Measurements from ENCODE around the gene KIAA0825.

GRCh38 chr5:94362857-94363256 lies 255.5 kb downstream of the KIAA0825 start:
- TF ChIP-seq, protein P1, sequence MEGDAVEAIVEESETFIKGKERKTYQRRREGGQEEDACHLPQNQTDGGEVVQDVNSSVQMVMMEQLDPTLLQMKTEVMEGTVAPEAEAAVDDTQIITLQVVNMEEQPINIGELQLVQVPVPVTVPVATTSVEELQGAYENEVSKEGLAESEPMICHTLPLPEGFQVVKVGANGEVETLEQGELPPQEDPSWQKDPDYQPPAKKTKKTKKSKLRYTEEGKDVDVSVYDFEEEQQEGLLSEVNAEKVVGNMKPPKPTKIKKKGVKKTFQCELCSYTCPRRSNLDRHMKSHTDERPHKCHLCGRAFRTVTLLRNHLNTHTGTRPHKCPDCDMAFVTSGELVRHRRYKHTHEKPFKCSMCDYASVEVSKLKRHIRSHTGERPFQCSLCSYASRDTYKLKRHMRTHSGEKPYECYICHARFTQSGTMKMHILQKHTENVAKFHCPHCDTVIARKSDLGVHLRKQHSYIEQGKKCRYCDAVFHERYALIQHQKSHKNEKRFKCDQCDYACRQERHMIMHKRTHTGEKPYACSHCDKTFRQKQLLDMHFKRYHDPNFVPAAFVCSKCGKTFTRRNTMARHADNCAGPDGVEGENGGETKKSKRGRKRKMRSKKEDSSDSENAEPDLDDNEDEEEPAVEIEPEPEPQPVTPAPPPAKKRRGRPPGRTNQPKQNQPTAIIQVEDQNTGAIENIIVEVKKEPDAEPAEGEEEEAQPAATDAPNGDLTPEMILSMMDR (IDR thresholded peaks at IDR 0.05), result no peak
- no peak for TF ChIP-seq POLR2AphosphoS5 (IDR thresholded peaks at IDR 0.05; ENCODE audit: low read depth, low read length)
- TF ChIP-seq REST (IDR thresholded peaks at IDR 0.05; ENCODE audit: insufficient read depth in 1 of 2, low read depth in 2 of 2, low read length in 1 of 2), result no peak
- no peak for TF ChIP-seq SIN3A (IDR thresholded peaks at IDR 0.05; ENCODE audit: borderline replicate concordance, insufficient read depth, low read depth, low read length)
- no peak for TF ChIP-seq TCF7L2 (IDR thresholded peaks at IDR 0.05; ENCODE audit: low read depth, low read length)

Measured in Panc1 (cell line).